ENCODE results near the gene TMEM52. TPM values are rescaled to one million over a fixed set of nuclear protein-coding genes. Genes with fewer than 3 reads are reported as not detected.
A peak's percentile ranks its signal among the peaks of the same experiment; 100 is the strongest.

TMEM52 gene
- total RNA-seq, 1 experiment from 2014 or later = 6.4 TPM

- Mint-ChIP-seq H3K9me3 (ENCODE audit: unreplicated experiment) (peaks cover 5% of the 10 kb centered on the region), H3K4me3 (ENCODE audit: unreplicated experiment) (no peak overlapping the region), H3K27me3 (ENCODE audit: insufficient read depth, unreplicated experiment) (no peaks in the 10 kb centered on the region), H3K36me3 (ENCODE audit: insufficient read depth, unreplicated experiment) (peaks cover 66% of the 10 kb centered on the region), H3K4me1 (ENCODE audit: low read depth, unreplicated experiment) (peaks cover 34% of the 10 kb centered on the region), H3K27ac (ENCODE audit: unreplicated experiment) (peak overlapping the region; percentile 28)
- Histone ChIP-seq H3K36me3 (ENCODE audit: control insufficient read depth, insufficient read depth, low read length) (peaks cover 2% of the 10 kb centered on the region; the same call in 1 of the 2 replicates), H3K4me3 (ENCODE audit: low read depth, low read length) (no peak overlapping the region), H3K27me3 (replicated peaks; ENCODE audit: control insufficient read depth, insufficient read depth, low read length) (no peaks in the 10 kb centered on the region), H3K4me1 (no peaks in the 10 kb centered on the region), H3K9me3 (no peaks in the 10 kb centered on the region)
- no peak for DNase-seq
- ChIA-PET POLR2A (no interaction called here), CTCF (no interaction called here)
- intact Hi-C loops (cut with micrococcal nuclease; ENCODE audit: unreplicated experiment) = no loop called here
- BruUV-seq (replicated peaks) = no TSS peak
- TF ChIP-seq CTCF (IDR thresholded peaks at IDR 0.05; ENCODE audit: insufficient read depth in 1 of 2, low read depth in 1 of 2, low read length in 1 of 2, severe bottlenecking in 1 of 2, unreplicated experiment in 1 of 2) = no peak
Measured at GRCh38 chr1:1872329-1872994, 46.6 kb downstream of the TMEM52 start.

DNA sequence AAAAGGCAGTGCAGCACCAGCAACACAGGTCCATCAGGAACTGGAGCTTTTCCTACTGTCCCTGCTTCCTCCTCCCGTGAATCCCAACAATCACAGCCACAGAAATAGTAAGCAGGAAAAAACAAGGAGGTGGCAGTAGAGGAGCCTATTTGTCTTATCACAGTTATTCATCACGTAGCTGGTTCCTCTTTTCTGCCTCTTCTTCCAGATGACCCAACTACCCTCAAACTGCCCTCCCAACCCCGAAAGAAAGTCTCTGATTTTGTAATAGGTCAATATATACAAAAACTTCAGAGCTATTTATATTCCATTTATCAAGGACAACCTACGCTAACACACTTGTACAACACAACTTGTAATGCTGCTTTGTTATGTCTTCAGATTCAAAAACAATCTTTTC lies 49.6 kb downstream of the TMEM52 start:
- Histone ChIP-seq H3K4me3 (ENCODE audit: low read depth, low read length) (no peak overlapping the region), H3K36me3 (ENCODE audit: control insufficient read depth, insufficient read depth, low read length) (no peaks in the 10 kb centered on the region), H3K27me3 (replicated peaks; ENCODE audit: control insufficient read depth, insufficient read depth, low read length) (no peaks in the 10 kb centered on the region), H3K4me1 (no peaks in the 10 kb centered on the region), H3K9me3 (no peaks in the 10 kb centered on the region)
- no peak for DNase-seq
- BruUV-seq (replicated peaks) = no TSS peak
- Mint-ChIP-seq H3K4me1 (ENCODE audit: low read depth, unreplicated experiment) (peaks cover 25% of the 10 kb centered on the region), H3K36me3 (ENCODE audit: insufficient read depth, unreplicated experiment) (peaks cover 54% of the 10 kb centered on the region), H3K4me3 (ENCODE audit: unreplicated experiment) (no peak overlapping the region), H3K27ac (ENCODE audit: unreplicated experiment) (peak overlapping the region; percentile 13), H3K27me3 (ENCODE audit: insufficient read depth, unreplicated experiment) (no peaks in the 10 kb centered on the region), H3K9me3 (ENCODE audit: unreplicated experiment) (no peaks in the 10 kb centered on the region)
- ChIA-PET CTCF (interaction anchor here (0.6 to 0.8 kb wide), 2 partner anchors 11 to 596 kb away, joined by 4 to 5 read pairs; partner anchors contain the start of gene UBE2J2), POLR2A (no interaction called here)
- intact Hi-C loops (cut with micrococcal nuclease; ENCODE audit: unreplicated experiment) = no loop called here
- TF ChIP-seq CTCF (IDR thresholded peaks at IDR 0.05; ENCODE audit: insufficient read depth in 1 of 2, low read depth in 1 of 2, low read length in 1 of 2, severe bottlenecking in 1 of 2, unreplicated experiment in 1 of 2) = no peak

Other genes with a start within 250 kb of the TMEM52 start
- 26.1 and 26.4 TPM in 2 replicates for gene SLC35E2B, start 226.5 kb downstream of the TMEM52 start, total RNA-seq (2022)
- gene CDK11A, start 194.9 kb downstream of the TMEM52 start, total RNA-seq (2022) = 49.6 and 53.7 TPM in 2 replicates
- gene NADK, start 140.8 kb downstream of the TMEM52 start, total RNA-seq (2022) = 76.7 and 85.8 TPM in 2 replicates
- gene GNB1, start 28.2 kb downstream of the TMEM52 start, total RNA-seq (2022) = 268 and 301 TPM in 2 replicates
- 1.2 and 1.4 TPM in 2 replicates for gene CALML6, start 4.0 kb downstream of the TMEM52 start, total RNA-seq (2022)
- gene CFAP74, start 84.5 kb upstream of the TMEM52 start, total RNA-seq (2022) = not detected in 2 replicates
- gene GABRD, start 100.1 kb upstream of the TMEM52 start, total RNA-seq (2022) = 0.16 and 0.34 TPM in 2 replicates
- gene PRKCZ, start 131.1 kb upstream of the TMEM52 start, total RNA-seq (2022) = 45.9 and 48.7 TPM in 2 replicates

All from Caco-2 (cell line).